Small intestine (tissue), 7 donors: ENCODE measurements around the gene ARMC12. TPM values are rescaled to one million over a fixed set of nuclear protein-coding genes. Genes with fewer than 3 reads are reported as not detected.

Experiments
- DNase-seq, 2 donors: peaks; one replicate each; pipeline versions ENCODE4 v3.0.0 to v3.0.0-alpha.2; 2013
- FAIRE-seq: peaks from 2 replicates; lab custom pipeline; 2012; peaks lifted over from hg19 to GRCh38; lab: Jason Lieb, UNC
- H3K27ac ChIP-seq, 3 donors: one replicate each; pipeline ENCODE4 v1.5.1; 2013; ENCODE audit warnings: low read length in 2 of 3, mild to moderate bottlenecking in 2 of 3, control low read depth in 1 of 3, inconsistent platforms in 1 of 3, low read depth in 1 of 3, moderate library complexity in 1 of 3
- H3K27me3 ChIP-seq, 3 donors: one replicate each; pipeline ENCODE4 v1.6.1; 2013; ENCODE audit warnings: low read length in 3 of 3, inconsistent platforms in 1 of 3; ENCODE audit not compliant: control insufficient read depth in 3 of 3, insufficient read depth in 3 of 3
- H3K36me3 ChIP-seq, 3 donors: one replicate each; pipeline ENCODE4 v1.6.1; 2013; ENCODE audit warnings: low read length in 3 of 3, inconsistent platforms in 1 of 3, low read depth in 1 of 3, mild to moderate bottlenecking in 1 of 3, moderate library complexity in 1 of 3; ENCODE audit not compliant: control insufficient read depth in 3 of 3, insufficient read depth in 2 of 3
- H3K4me1 ChIP-seq, 3 donors: one replicate each; pipeline ENCODE4 v1.6.1; 2013; ENCODE audit warnings: low read length in 2 of 3, inconsistent platforms in 1 of 3, low read depth in 1 of 3, mild to moderate bottlenecking in 1 of 3, moderate library complexity in 1 of 3; ENCODE audit not compliant: control insufficient read depth in 3 of 3, insufficient read depth in 2 of 3
- H3K4me3 ChIP-seq, 3 donors: one replicate each; pipeline ENCODE4 v1.5.1; 2013; ENCODE audit warnings: low read length in 3 of 3, control low read depth in 1 of 3, inconsistent platforms in 1 of 3, low read depth in 1 of 3, mild to moderate bottlenecking in 1 of 3, moderate library complexity in 1 of 3
- H3K9me3 ChIP-seq, 2 donors: one replicate each; pipeline ENCODE4 v1.6.1; 2013; ENCODE audit warnings: low read depth in 1 of 2, low read length in 1 of 2; ENCODE audit not compliant: control insufficient read depth in 2 of 2, insufficient read depth in 1 of 2
- WGBS, 3 donors: extraction: QIAGEN DNeasy Blood & Tissue Kit; methylation state at CpG; one replicate each; pipeline ENCODE4 v1.1.7; 2013; 5-methylcytosine and 5-hydroxymethylcytosine counted together
- polyA plus RNA-seq, 4 donors: library from polyadenylated mRNA; stranded (reverse) in 3 of 4; unstranded in 1 of 4; fragments of 200-250 nt in 3 of 4; fragments of 120-200 nt in 1 of 4; gene quantifications; one replicate each; pipeline versions ENCODE4 v1.2.1 to v1.2.3, GENCODE V29; 2013
- donor health status: healthy with polysubstance abuse.
- donor health status: control.
- donor health status: control.
- donor health status: Bipolar disorder and iron deficiency.
- donor health status: healthy.

Gene ARMC12
- polyA plus RNA-seq, 4 donors: 0.41 to 2.5 (median 0.72) TPM; not detected in 1

DNA sequence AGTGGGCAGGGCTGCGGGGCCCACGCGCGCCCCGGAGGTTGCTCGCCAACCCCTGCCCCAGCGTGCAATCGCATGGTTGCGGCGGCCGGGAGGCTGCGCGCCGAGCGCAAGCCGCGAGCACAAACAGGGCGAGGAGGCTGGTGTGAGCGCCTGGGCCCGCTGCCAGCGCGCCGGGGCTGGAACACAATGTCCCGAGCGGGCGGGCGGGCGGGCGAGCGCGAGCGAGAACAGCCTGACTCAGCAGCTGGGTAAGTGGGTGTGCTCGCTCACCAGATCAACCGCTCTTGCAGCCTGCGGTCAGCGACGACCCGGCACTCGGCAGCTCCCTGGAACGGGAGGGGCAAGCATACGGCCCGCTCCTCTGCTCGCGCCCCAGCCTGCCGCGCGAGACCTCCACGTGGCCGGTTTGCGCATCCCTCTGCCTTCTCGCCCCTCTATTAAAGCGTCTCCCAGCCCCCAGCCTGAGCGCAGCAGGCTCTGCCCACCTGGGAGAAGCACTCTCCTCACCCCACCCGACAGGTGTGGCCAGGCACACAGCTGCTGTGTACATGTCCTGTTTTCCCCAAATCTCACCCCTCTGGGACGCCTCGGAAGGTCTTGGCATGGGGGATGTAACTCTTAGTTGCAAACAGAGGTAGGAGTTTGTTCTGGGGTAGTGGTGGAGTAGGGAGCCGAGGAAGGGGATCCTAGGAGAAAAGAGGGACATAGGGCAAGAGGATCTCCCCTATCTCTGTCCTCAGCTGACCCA, 8.7 kb upstream of the ARMC12 start:
- no peak for FAIRE-seq
- Histone ChIP-seq H3K4me1 (peaks cover 24 to 51% (median 40%) of the 10 kb centered on the region in 3 donors), H3K4me3 (peak overlapping the region; percentile 24 to 34 (median 27)), H3K9me3 (no peaks in the 10 kb centered on the region), H3K27me3 (peaks cover 0 to 4% (median 0%) of the 10 kb centered on the region in 3 donors), H3K36me3 (no peaks in the 10 kb centered on the region), H3K27ac (peak overlapping the region; percentile 84 to 100 (median 99))
- 0 to 2% (median 1%) methylated on average over 37 to 57 of the region's 57 CpGs for WGBS, 3 donors
- peak; percentile 89 to 95 for DNase-seq

DNA sequence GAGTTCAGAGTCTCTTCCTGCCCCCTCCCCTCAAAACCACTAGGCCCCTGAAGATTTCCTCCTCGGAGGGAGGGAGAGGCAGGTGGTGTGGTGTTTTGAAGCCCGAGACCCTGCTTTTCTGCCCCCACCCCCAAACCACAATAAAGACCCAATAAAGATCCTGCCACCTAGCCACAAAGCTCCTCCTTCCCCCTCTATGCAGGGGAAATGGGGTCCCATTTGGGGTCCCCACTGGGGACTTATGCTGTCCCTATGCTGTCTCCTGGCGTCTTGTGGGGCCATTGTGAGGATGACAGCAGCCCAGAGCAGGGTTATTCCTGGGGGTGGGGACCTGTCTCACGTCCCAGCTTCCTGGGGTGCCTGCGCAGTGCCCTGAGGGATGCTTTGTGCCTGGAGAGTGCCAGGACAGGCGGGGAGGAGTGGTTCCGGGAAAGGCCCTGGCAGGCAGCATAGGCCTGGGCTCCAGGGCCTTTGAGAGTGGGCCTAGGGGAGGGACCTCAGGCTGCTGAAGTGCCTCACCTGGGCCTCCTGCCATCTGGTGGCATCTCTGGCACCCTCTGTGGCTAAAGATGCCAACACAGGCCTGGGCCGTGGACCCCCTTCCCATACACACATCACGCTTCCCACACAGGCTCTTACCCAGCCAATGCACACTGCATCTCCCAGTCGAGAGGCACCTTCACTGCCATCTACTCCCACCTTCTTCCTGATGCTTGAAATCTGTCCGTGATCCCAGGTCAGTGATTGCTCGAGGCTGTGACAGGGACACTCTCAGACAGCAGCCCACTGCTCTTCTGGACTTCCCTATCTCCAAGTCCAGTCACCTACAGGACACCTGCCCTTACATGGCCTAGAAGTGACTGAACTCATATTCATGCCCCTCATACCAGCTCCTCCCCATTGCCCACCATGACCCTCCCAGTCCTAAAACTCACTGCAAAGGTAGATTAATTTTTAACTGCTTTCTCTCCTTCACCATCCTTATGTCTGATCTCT, 7.9 kb upstream of the ARMC12 start:
- WGBS, 3 donors: 34 to 65% (median 37%) methylated on average over 12 of the region's 12 CpGs
- DNase-seq (peak in 1 of 2 donors; percentile 63), FAIRE-seq (no peak)
- H3K27me3 ChIP-seq: peaks cover 0 to 4% (median 0%) of the 10 kb centered on the region in 3 donors
- H3K27ac ChIP-seq: peak overlapping the region; percentile 84 to 99 (median 97)
- H3K4me3 ChIP-seq: no peak overlapping the region
- H3K4me1 ChIP-seq: peaks cover 23 to 51% (median 42%) of the 10 kb centered on the region in 3 donors
- H3K36me3 ChIP-seq: no peaks in the 10 kb centered on the region
- H3K9me3 ChIP-seq: no peaks in the 10 kb centered on the region

DNA sequence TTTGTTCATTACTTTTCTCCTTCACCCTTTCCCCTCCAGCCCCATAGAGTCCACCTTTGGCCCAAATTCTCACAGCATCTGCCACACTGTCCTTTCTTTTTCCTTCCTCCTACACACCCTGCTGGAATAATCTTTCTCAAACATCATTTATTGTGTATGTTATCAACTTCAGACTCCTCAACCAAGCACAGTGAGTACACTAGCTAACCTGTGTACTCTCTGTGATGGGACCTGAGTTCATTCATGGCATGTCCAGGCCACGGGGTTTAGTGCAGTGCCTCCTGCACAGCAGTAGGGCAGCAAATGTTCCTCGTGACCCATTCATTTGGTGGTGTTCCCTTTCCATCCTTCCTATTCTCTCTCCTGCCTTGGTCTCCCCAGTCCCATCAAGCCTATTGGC, 7.1 kb upstream of the ARMC12 start:
- FAIRE-seq (no peak), DNase-seq (peak; percentile 19 to 95)
- 10 to 46% (median 42%) methylated on average over 2 of the region's 2 CpGs for WGBS, 3 donors
- Histone ChIP-seq H3K36me3 (no peaks in the 10 kb centered on the region), H3K27me3 (peaks cover 0 to 4% (median 0%) of the 10 kb centered on the region in 3 donors), H3K4me1 (peaks cover 21 to 51% (median 39%) of the 10 kb centered on the region in 3 donors), H3K4me3 (no peak overlapping the region), H3K27ac (peak overlapping the region in 2 of 3 donors; percentile 97 to 99), H3K9me3 (no peaks in the 10 kb centered on the region)

DNA sequence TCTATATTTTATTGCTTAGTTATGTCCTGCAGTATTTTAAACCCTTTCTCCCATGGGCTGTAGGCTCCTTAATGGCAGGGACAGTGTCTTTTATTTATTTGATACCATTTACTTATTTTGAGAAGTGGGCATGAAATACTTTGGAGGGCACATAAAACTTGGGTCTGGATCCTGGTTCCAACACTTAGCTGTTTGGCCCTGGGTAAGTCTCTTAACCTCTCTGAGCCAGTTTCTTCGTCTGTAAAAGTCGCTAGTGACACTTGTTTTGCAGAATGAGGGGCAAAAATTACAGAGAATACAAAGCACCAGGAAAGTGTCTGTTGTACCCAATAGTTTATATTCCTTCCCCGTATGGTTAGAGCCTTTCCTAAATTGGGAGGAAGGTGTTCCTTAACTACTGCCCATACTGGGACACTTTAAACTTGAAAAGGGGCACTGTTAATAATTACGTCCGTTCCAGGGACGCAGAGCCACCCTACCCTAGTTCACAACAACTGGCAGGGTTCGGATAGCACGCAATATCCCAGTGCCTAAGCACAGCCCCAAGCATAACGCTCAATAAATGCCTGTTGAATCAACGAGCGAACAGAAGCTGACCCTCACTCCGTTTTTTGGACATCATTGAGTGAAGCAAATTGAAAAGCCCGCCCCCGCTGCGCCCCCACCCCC, 6.0 kb upstream of the ARMC12 start:
- DNase-seq (peak in 1 of 2 donors; percentile 17), FAIRE-seq (no peak)
- H3K27me3 ChIP-seq: peaks cover 0 to 4% (median 0%) of the 10 kb centered on the region in 3 donors
- H3K4me1 ChIP-seq: peaks cover 21 to 42% (median 36%) of the 10 kb centered on the region in 3 donors
- no peaks in the 10 kb centered on the region for H3K9me3 ChIP-seq
- WGBS, 3 donors: 12 to 23% (median 19%) methylated on average over 15 of the region's 15 CpGs
- peak overlapping the region; percentile 54 to 99 (median 97) for H3K27ac ChIP-seq
- no peaks in the 10 kb centered on the region for H3K36me3 ChIP-seq
- H3K4me3 ChIP-seq: peak overlapping the region in 1 of 3 donors; percentile 67

DNA sequence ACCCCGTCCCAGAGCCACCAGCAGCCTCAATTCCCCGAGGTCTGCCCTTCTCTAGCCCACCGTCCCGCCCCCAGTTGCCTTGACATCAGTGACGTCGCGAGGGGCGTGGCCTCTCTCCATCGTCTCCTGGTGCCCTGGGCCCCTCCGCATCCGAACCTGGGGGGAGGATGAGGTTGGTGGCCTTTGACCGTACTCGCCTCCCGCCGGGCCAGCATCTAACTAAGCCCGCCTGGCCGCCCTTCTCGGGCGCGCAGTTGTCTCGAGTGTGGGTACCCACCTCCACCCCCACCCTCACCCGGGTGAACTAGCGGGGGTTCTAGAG, 5.5 kb upstream of the ARMC12 start:
- peak overlapping the region; percentile 48 to 69 (median 67) for H3K4me3 ChIP-seq
- 0 to 1% (median 1%) methylated on average over 19 to 23 of the region's 23 CpGs for WGBS, 3 donors
- peaks cover 0 to 4% (median 0%) of the 10 kb centered on the region in 3 donors for H3K27me3 ChIP-seq
- no peaks in the 10 kb centered on the region for H3K36me3 ChIP-seq
- peaks cover 21 to 37% (median 33%) of the 10 kb centered on the region in 3 donors for H3K4me1 ChIP-seq
- H3K27ac ChIP-seq: peak overlapping the region; percentile 85 to 99 (median 93)
- FAIRE-seq: no peak
- no peaks in the 10 kb centered on the region for H3K9me3 ChIP-seq
- DNase-seq: peak; percentile 84 to 86

DNA sequence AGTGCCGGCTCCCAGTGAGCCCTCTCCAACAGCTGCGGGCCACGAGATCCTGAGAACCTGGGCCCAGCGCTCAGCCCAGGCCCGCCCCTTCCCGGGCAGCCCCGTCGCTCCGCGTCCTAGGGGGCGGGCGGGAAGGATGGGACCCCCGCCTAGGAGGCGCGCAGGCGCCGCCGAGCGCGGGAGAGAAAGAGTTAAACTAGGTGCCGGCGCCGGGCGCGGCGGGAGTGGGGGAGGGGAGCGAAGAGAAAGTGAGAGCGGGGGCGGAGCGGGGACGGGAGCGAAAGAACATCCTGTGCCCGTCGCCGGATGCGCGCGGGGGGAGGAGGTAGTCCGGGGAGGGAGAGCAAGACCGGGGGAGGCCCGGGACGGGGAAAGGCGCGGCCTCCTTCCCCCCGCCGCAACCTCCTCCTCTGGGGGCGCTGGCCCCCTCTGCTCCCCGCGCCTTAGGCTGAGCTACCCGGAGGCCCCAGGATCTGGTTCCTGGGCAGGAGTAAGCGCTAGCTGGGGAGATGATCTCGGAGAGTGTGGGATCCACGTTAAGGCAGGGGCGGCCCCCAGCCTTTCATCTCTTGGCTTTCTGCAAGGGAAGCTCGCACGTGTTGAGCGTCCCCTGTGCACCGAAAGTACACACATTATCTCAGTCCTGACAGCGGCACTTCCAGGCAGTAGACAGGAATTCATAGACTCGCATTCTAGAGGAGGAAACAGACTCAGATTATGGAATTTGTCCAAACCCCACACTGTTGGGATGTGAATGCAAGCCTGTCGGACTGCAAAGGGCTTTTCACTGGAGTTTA, 4.9 kb upstream of the ARMC12 start:
- H3K4me1 ChIP-seq: peaks cover 21 to 32% (median 32%) of the 10 kb centered on the region in 3 donors
- 0 to 1% (median 0%) methylated on average over 17 to 61 of the region's 61 CpGs for WGBS, 3 donors
- H3K4me3 ChIP-seq: peak overlapping the region; percentile 48 to 69 (median 67)
- no peaks in the 10 kb centered on the region for H3K36me3 ChIP-seq
- H3K27me3 ChIP-seq: peaks cover 0 to 4% (median 0%) of the 10 kb centered on the region in 3 donors
- peak; percentile 92 to 95 for DNase-seq
- no peak for FAIRE-seq
- H3K9me3 ChIP-seq: no peaks in the 10 kb centered on the region
- H3K27ac ChIP-seq: peak overlapping the region; percentile 85 to 99 (median 93)

DNA sequence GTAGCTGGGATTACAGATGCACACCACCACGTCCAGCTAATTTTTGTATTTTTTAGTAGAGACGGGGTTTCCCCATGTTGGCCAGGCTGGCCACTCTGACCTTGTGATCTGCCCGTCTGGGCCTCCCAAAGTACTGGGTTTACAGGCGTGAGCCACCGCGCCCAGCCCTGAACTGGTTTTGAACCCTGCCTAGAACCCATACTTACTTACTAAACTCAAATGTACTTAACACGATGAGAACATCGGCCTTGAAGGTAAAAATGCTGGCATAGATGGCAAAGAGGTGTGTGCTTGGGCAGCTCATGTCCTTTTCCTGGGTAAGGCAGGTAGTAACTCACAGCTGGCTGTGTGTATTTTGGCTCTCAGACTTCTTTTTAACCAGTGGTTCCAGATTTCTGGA, 3.2 kb upstream of the ARMC12 start:
- peaks cover 20 to 28% (median 21%) of the 10 kb centered on the region in 3 donors for H3K4me1 ChIP-seq
- no peaks in the 10 kb centered on the region for H3K9me3 ChIP-seq
- H3K4me3 ChIP-seq: no peak overlapping the region
- FAIRE-seq: no peak
- H3K27ac ChIP-seq: no peak overlapping the region
- no peaks in the 10 kb centered on the region for H3K36me3 ChIP-seq
- H3K27me3 ChIP-seq: no peaks in the 10 kb centered on the region
- WGBS, 3 donors: 75 to 90% (median 76%) methylated on average over 8 of the region's 8 CpGs
- DNase-seq: peak in 1 of 2 donors; percentile 33
